Type B pancreatic cell (in vitro differentiated cells): ENCODE measurements around the gene GNB1L. TPM values are rescaled to one million over a fixed set of nuclear protein-coding genes. Genes with fewer than 3 reads are reported as not detected.
A peak's percentile ranks its signal among the peaks of the same experiment; 100 is the strongest.

Source experiments
- DNase-seq: peaks from one replicate; pipeline ENCODE4 v3.0.0; 2021; ENCODE audit warnings: mixed read lengths; ENCODE audit not compliant: unreplicated experiment; ENCODE audit errors: extremely low spot score
- H3K27ac Mint-ChIP-seq: 2 replicates; pipeline ENCODE4 v1.8.0; 2021; ENCODE audit warnings: mild to moderate bottlenecking, mixed read lengths
- H3K27me3 Mint-ChIP-seq: 2 replicates; pipeline ENCODE4 v1.8.0; 2021; ENCODE audit warnings: mixed read lengths
- H3K36me3 Mint-ChIP-seq: 2 replicates; pipeline ENCODE4 v1.8.0; 2021; ENCODE audit warnings: mixed read lengths
- H3K4me1 Mint-ChIP-seq: one replicate; pipeline ENCODE4 v1.8.0; 2021; ENCODE audit warnings: mixed read lengths; ENCODE audit not compliant: unreplicated experiment
- H3K4me3 Mint-ChIP-seq: 2 replicates; pipeline ENCODE4 v1.8.0; 2021; ENCODE audit warnings: mild to moderate bottlenecking, mixed read lengths
- H3K9me3 Mint-ChIP-seq: 2 replicates; pipeline ENCODE4 v1.8.0; 2021; ENCODE audit warnings: mixed read lengths
- long read RNA-seq: library from polyadenylated mRNA; unstranded; transcript quantifications from one replicate; pipeline ENCODE4 v2.0.0, GENCODE V29; 2020
- total RNA-seq: library from RNA; stranded (reverse); gene quantifications from 2 replicates; pipeline ENCODE4 v1.2.1, GENCODE V29; 2021; ENCODE audit warnings: low replicate concordance
- TF ChIP-seq, protein P1 (sequence below): fragments of 200-600 bp; sonication (generic); conservative IDR thresholded peaks from 2 replicates; pipeline ENCODE4 v1.5.0; 2021; ENCODE audit warnings: antibody characterized with exemption, mild to moderate bottlenecking

GNB1L gene, protein sequence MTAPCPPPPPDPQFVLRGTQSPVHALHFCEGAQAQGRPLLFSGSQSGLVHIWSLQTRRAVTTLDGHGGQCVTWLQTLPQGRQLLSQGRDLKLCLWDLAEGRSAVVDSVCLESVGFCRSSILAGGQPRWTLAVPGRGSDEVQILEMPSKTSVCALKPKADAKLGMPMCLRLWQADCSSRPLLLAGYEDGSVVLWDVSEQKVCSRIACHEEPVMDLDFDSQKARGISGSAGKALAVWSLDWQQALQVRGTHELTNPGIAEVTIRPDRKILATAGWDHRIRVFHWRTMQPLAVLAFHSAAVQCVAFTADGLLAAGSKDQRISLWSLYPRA
- total RNA-seq = 7.5 and 7.7 TPM in 2 replicates
- long read RNA-seq, full-length matches to known transcripts = 3 of 9 reads
- long read RNA-seq, partial matches to known transcripts = 1 of 9 reads
- long read RNA-seq, other reads (novel, unspliced or antisense) = 5 of 9 reads

DNA sequence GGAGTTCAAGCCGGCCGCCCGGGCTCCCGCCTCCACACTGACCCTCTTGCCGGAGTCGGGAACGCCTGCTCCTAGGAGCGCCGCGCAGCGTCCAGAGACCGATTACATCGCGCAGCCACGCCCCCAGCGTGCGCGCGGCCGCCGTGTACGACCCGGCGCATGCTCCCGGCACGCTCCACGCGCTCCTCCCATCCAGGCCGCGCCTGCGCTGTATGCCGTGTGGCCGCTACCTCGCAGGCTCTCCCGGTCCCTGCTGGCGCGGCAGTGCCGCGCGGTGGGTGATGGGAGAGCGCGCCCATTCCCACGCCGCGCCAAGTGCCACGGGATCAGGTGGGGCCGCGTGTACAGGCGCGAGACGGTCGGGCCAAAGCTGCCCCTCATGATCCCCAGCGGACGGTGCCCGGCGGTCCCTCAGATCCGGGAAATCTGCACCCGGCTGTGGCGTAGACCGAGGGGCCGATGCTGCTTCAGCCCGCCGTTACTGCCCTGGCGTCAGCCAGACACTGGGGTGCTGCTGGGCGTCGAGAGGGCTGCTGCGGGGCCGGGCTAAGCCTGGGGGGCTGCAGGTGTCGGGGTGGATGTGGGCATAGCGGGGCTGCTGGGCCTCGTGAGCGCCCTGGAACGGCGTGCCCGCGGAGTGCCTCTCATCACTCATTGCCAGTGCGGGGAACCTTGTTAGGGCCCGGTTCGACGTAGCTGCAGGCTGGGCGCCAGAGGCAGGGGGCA is at the start of gene GNB1L, which contains the start of gene RTL10:
Gene GNB1L, minus strand, starts transcription at position 97 of the 726 bp plus-strand sequence. CDS start 33,519 bp downstream, outside the sequence.
Gene RTL10, minus strand, starts transcription at position 97 of the 726 bp plus-strand sequence. CDS start 2,613 bp downstream, outside the sequence.
- peaks cover 29% of the 10 kb centered on the region for H3K4me1 Mint-ChIP-seq
- peak; percentile 98 for DNase-seq
- H3K27ac Mint-ChIP-seq = peak within 1 kb of the TSS; percentile 89
- TF ChIP-seq, protein P1, sequence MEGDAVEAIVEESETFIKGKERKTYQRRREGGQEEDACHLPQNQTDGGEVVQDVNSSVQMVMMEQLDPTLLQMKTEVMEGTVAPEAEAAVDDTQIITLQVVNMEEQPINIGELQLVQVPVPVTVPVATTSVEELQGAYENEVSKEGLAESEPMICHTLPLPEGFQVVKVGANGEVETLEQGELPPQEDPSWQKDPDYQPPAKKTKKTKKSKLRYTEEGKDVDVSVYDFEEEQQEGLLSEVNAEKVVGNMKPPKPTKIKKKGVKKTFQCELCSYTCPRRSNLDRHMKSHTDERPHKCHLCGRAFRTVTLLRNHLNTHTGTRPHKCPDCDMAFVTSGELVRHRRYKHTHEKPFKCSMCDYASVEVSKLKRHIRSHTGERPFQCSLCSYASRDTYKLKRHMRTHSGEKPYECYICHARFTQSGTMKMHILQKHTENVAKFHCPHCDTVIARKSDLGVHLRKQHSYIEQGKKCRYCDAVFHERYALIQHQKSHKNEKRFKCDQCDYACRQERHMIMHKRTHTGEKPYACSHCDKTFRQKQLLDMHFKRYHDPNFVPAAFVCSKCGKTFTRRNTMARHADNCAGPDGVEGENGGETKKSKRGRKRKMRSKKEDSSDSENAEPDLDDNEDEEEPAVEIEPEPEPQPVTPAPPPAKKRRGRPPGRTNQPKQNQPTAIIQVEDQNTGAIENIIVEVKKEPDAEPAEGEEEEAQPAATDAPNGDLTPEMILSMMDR = peak; percentile 21
- no peaks in the 10 kb centered on the region for H3K9me3 Mint-ChIP-seq
- peaks cover 4% of the 10 kb centered on the region for H3K36me3 Mint-ChIP-seq
- H3K4me3 Mint-ChIP-seq = peak within 1 kb of the TSS; percentile 96
- H3K27me3 Mint-ChIP-seq = no peaks in the 10 kb centered on the region

DNA sequence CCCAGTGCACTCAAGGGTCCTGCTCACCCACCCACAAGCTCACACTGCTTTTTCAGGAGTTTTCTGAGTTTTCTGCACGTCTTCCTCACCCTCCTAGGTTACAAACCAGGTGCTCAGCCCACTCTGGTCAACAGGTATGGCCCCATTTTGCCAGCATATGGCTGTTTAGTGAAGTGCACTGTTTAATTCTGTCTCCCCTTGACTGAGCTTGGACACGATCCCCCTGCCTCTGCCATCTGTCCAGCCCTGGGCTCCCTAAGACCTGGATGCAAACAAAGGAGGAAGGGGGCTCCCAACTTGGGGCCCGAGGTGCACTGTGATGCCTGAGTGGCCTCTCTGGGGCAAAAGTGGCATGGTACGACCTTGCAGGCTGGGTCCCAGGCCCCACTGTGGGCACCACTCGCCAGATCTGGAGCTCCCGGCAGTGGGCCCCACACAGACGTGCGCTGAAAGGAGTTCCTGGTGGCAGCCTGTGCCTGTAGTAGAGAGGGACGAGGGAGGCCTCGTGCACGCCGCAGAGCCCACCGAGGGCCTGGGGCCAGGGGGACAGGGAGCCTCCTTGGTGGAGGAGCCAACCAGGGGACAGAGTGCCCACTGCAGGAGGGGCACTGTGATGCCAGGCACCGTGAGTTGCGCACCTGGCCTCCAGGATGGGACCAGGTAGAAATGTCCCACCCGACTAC is 49.6 kb upstream of the GNB1L start:
- Mint-ChIP-seq H3K27ac (no peak overlapping the region), H3K4me3 (no peak overlapping the region), H3K4me1 (peaks cover 25% of the 10 kb centered on the region), H3K9me3 (no peaks in the 10 kb centered on the region), H3K27me3 (no peaks in the 10 kb centered on the region), H3K36me3 (peaks cover 4% of the 10 kb centered on the region)
- no peak for DNase-seq
- TF ChIP-seq, protein P1 = no peak

DNA sequence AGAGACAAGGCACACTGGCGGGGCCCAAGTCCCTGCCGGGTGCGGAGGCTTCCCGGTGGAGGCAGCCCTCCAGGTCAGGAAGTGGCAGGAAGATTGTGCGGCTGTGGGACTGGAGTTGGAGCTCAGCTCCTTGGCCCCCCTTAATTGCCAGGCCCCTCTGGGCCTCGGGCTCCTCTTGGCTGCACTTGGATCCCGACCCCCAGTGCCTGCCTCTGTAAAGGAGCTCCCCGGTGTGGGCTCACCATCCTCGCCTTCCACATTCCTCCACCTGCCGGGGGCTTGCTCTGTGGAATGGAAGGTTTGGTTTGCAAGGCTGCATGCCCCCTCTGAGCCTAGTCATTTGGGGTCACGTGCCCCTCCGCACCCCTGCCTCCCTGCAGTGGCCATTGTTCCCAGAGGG is 48.8 kb upstream of the GNB1L start:
- TF ChIP-seq, protein P1 = no peak
- H3K4me1 Mint-ChIP-seq = peaks cover 32% of the 10 kb centered on the region
- H3K27ac Mint-ChIP-seq = no peak overlapping the region
- no peak for DNase-seq
- H3K4me3 Mint-ChIP-seq = no peak overlapping the region
- H3K36me3 Mint-ChIP-seq = peaks cover 4% of the 10 kb centered on the region
- H3K9me3 Mint-ChIP-seq = no peaks in the 10 kb centered on the region
- H3K27me3 Mint-ChIP-seq = no peaks in the 10 kb centered on the region

DNA sequence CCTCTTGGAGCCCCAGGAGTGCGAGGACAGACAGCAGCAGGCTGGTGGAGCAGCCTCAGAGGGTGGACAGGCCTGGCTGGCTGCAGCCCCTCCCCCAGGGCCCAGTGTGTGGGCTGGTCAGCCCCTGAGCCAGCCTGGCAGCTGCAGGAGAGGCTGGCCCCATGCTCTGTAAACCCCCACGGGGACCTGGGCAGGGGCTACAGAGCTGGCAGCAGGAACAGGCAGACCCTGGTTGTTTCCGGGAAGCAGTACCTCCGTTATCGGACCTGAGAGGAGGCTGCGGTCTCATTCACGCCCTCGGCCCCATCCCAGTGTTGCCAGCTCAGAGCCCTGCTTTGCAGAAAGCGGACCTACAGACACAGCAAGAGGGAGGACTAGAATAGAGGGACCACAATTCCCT is 48.4 kb upstream of the GNB1L start:
- Mint-ChIP-seq H3K27me3 (no peaks in the 10 kb centered on the region), H3K4me3 (no peak overlapping the region), H3K4me1 (peaks cover 32% of the 10 kb centered on the region), H3K27ac (no peak overlapping the region), H3K9me3 (no peaks in the 10 kb centered on the region), H3K36me3 (peaks cover 4% of the 10 kb centered on the region)
- no peak for DNase-seq
- TF ChIP-seq, protein P1 = no peak

DNA sequence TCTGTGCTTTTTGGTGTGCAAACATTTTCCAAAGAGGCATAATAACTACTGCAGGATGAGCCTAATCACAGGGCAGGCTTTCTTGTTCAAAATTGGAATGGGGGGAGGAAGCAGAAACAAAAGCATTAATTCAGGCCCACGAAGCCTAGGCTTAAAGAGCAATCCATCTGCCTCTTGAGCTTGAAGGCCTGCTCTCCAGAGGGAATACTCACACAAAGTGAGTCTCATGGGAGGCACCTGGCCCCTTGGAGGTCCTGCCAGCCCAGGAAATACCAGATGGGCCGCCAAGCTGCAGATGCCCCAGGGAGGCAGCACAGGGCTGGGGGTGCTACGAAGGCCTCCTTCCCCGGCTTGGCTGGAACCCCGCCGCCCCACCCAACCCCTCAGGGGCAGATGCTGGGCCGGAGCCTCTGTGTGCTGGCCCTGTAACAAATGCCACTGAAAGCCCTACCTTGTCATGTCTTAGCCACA is 47.6 kb upstream of the GNB1L start:
- Mint-ChIP-seq H3K4me3 (no peak overlapping the region), H3K27ac (no peak overlapping the region), H3K36me3 (peaks cover 4% of the 10 kb centered on the region), H3K4me1 (peaks cover 32% of the 10 kb centered on the region), H3K9me3 (no peaks in the 10 kb centered on the region), H3K27me3 (no peaks in the 10 kb centered on the region)
- TF ChIP-seq, protein P1 = no peak
- no peak for DNase-seq
